Hepatocyte (in vitro differentiated cells): Measurements from ENCODE around the gene RSPRY1. TPM values are rescaled to one million over a fixed set of nuclear protein-coding genes. Genes with fewer than 3 reads are reported as not detected.

ENCODE experiments used
- DNase-seq: peaks from one replicate; pipeline ENCODE4 v3.0.0-alpha.2; 2016; ENCODE audit warnings: low spot score
- H2AFZ ChIP-seq: fragments of 200-600 bp; sonication (generic); 2 replicates; pipeline ENCODE4 v1.6.0; 2016; ENCODE audit warnings: antibody characterized with exemption, mild to moderate bottlenecking
- H3K27ac ChIP-seq: fragments of 200-600 bp; sonication (generic); 2 replicates; pipeline ENCODE4 v1.5.1; 2016; ENCODE audit warnings: mild to moderate bottlenecking
- H3K27me3 ChIP-seq: fragments of 200-600 bp; sonication (generic); 2 replicates; pipeline ENCODE4 v1.6.1; 2016
- H3K36me3 ChIP-seq: fragments of 200-600 bp; sonication (generic); replicated peaks from 2 replicates; pipeline ENCODE4 v1.5.1; 2016; ENCODE audit warnings: low read depth; ENCODE audit not compliant: insufficient read depth
- H3K4me1 ChIP-seq: fragments of 200-600 bp; sonication (generic); 2 replicates; pipeline ENCODE4 v1.5.1; 2016; ENCODE audit warnings: mild to moderate bottlenecking, moderate library complexity; ENCODE audit not compliant: insufficient read depth
- H3K4me2 ChIP-seq: fragments of 200-600 bp; sonication (generic); 2 replicates; pipeline ENCODE4 v1.6.0; 2016
- H3K4me3 ChIP-seq: fragments of 200-600 bp; sonication (generic); 2 replicates; pipeline ENCODE4 v1.5.1; 2016; ENCODE audit warnings: mild to moderate bottlenecking
- H3K79me2 ChIP-seq: fragments of 200-600 bp; sonication (generic); 2 replicates; pipeline ENCODE4 v1.6.0; 2017; ENCODE audit warnings: mild to moderate bottlenecking
- H3K9me2 ChIP-seq: fragments of 200-600 bp; sonication (generic); replicated peaks from 2 replicates; pipeline ENCODE4 v1.6.0; 2017; ENCODE audit warnings: mild to moderate bottlenecking; ENCODE audit not compliant: insufficient read depth
- H3K9me3 ChIP-seq: fragments of 200-600 bp; sonication (generic); 2 replicates; pipeline ENCODE4 v1.5.1; 2016; ENCODE audit warnings: low read depth, mild to moderate bottlenecking
- H4K20me1 ChIP-seq: fragments of 200-600 bp; sonication (generic); 2 replicates; pipeline ENCODE4 v1.6.0; 2016; ENCODE audit warnings: mild to moderate bottlenecking; ENCODE audit not compliant: insufficient read depth, poor library complexity, severe bottlenecking
- EZH2 ChIP-seq: fragments of 200-600 bp; sonication (generic); IDR thresholded peaks from 2 replicates; pipeline ENCODE4 v1.6.1; 2016; ENCODE audit warnings: antibody characterized with exemption, mild to moderate bottlenecking, borderline replicate concordance
- EZH2phosphoT487 ChIP-seq: fragments of 200-600 bp; sonication (generic); IDR thresholded peaks from one replicate; pipeline ENCODE4 v1.6.1; 2018; ENCODE audit warnings: antibody characterized with exemption, mild to moderate bottlenecking, low read depth, moderate library complexity; ENCODE audit not compliant: unreplicated experiment, severe bottlenecking
- WGBS: methylation state at CpG from one replicate; pipeline ENCODE4 v1.1.6; 2016; ENCODE audit warnings: low lambda C conversion rate; ENCODE audit errors: missing lambda C conversion rate; 5-methylcytosine and 5-hydroxymethylcytosine counted together
- polyA plus RNA-seq: library from polyadenylated mRNA; unstranded; fragments of >200 nt; fragmentation: Nextera tagmentation; extraction: Ambion mirVana; gene quantifications from 2 replicates; pipeline ENCODE4 v1.2.1, GENCODE V29; 2016
- total RNA-seq: library from RNA; depleted of rRNA; stranded (reverse); fragments of >200 nt; gene quantifications from 2 replicates; pipeline ENCODE4 v1.2.3, GENCODE V29; 2014
- TF ChIP-seq, protein P1 (sequence below): fragments of 200-600 bp; sonication (generic); IDR thresholded peaks from 2 replicates; pipeline ENCODE4 v1.5.1; 2016; ENCODE audit warnings: antibody characterized with exemption, mild to moderate bottlenecking; ENCODE audit not compliant: poor library complexity

Gene RSPRY1
- total and polyA plus RNA-seq, 2 experiments from 2014 or later = 42.3 to 57.5 TPM

DNA sequence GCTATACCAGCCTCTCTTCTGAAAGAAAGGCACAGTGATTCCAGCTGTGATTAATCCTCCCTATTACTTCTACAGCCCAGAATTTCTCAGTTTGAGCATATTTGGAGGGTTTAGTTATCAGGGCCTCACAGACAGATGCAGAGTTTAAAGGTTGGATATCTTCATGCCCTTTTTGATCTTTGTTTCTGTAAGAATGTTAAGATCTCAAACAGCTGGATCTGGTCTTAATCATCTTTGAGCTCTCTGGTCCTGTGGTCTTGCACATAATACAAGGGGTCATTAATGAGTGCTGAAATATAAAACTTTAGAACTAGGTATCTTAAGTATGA is 49.9 kb downstream of the RSPRY1 start:
- TF ChIP-seq, protein P1, sequence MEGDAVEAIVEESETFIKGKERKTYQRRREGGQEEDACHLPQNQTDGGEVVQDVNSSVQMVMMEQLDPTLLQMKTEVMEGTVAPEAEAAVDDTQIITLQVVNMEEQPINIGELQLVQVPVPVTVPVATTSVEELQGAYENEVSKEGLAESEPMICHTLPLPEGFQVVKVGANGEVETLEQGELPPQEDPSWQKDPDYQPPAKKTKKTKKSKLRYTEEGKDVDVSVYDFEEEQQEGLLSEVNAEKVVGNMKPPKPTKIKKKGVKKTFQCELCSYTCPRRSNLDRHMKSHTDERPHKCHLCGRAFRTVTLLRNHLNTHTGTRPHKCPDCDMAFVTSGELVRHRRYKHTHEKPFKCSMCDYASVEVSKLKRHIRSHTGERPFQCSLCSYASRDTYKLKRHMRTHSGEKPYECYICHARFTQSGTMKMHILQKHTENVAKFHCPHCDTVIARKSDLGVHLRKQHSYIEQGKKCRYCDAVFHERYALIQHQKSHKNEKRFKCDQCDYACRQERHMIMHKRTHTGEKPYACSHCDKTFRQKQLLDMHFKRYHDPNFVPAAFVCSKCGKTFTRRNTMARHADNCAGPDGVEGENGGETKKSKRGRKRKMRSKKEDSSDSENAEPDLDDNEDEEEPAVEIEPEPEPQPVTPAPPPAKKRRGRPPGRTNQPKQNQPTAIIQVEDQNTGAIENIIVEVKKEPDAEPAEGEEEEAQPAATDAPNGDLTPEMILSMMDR = no peak
- no peak for TF ChIP-seq EZH2
- TF ChIP-seq EZH2phosphoT487 = no peak
- H3K79me2 ChIP-seq = no peaks in the 10 kb centered on the region
- no peaks in the 10 kb centered on the region for H3K36me3 ChIP-seq
- peak overlapping the region; percentile 25 for H3K27ac ChIP-seq
- H3K4me1 ChIP-seq = no peaks in the 10 kb centered on the region
- H2AFZ ChIP-seq = no peak overlapping the region
- no peaks in the 10 kb centered on the region for H3K9me3 ChIP-seq
- no peak for DNase-seq
- H3K4me3 ChIP-seq = no peak overlapping the region
- no peak overlapping the region for H3K4me2 ChIP-seq
- no peaks in the 10 kb centered on the region for H3K9me2 ChIP-seq
- no peaks in the 10 kb centered on the region for H4K20me1 ChIP-seq
- H3K27me3 ChIP-seq = no peaks in the 10 kb centered on the region

DNA sequence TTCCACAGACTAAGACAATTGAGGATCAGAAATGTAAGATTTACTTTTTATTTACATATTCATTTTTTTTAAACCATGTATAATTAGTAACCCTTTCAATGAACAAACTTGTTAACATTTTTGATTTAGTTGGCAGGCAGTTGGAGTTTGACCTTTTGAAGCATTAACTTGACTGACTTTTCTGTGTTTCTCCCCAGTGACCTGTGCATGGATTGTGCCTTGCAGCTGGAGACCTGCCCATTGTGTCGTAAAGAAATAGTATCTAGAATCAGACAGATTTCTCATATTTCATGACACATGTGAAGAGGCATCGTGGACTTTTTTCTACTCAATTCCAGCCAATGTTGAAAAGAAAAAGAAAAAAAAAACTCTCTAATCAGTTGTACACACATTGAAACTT is 52.6 kb downstream of the RSPRY1 start:
- Histone ChIP-seq H4K20me1 (no peaks in the 10 kb centered on the region), H2AFZ (no peak overlapping the region), H3K9me2 (no peaks in the 10 kb centered on the region), H3K4me1 (no peaks in the 10 kb centered on the region), H3K4me2 (no peak overlapping the region), H3K27ac (no peak overlapping the region), H3K36me3 (no peaks in the 10 kb centered on the region), H3K27me3 (no peaks in the 10 kb centered on the region), H3K4me3 (no peak overlapping the region), H3K9me3 (no peaks in the 10 kb centered on the region), H3K79me2 (no peaks in the 10 kb centered on the region)
- DNase-seq = no peak
- no peak for TF ChIP-seq EZH2
- TF ChIP-seq EZH2phosphoT487 = no peak
- TF ChIP-seq, protein P1 = no peak
- WGBS = 71% methylated on average over 2 of the region's 2 CpGs

DNA sequence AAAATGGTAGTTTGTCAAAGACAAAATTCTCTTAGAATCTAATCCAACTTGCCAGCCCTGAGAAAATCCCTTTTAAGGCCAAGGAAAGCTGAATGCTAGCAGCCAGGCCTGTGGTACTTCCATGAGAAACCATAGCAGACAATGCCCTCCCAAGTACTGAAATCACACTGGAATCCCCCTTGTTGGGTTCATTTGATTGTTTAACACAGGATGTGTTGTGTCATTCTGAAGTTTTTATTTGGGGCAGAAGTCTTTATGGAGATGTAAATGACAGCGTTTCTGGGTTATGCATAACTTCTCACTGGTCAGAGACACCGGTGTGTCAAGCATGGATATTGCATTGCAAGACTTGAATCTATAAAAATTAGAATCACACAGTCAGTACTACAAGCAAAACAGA is 53.0 kb downstream of the RSPRY1 start:
- Histone ChIP-seq H3K36me3 (no peaks in the 10 kb centered on the region), H3K4me1 (no peaks in the 10 kb centered on the region), H3K9me2 (no peaks in the 10 kb centered on the region), H4K20me1 (no peaks in the 10 kb centered on the region), H3K4me3 (no peak overlapping the region), H3K79me2 (no peaks in the 10 kb centered on the region), H3K27me3 (no peaks in the 10 kb centered on the region), H3K9me3 (no peaks in the 10 kb centered on the region), H3K4me2 (no peak overlapping the region), H3K27ac (no peak overlapping the region), H2AFZ (no peak overlapping the region)
- 96% methylated on average over 2 of the region's 2 CpGs for WGBS
- no peak for TF ChIP-seq EZH2phosphoT487
- TF ChIP-seq, protein P1 = no peak
- no peak for TF ChIP-seq EZH2
- no peak for DNase-seq

DNA sequence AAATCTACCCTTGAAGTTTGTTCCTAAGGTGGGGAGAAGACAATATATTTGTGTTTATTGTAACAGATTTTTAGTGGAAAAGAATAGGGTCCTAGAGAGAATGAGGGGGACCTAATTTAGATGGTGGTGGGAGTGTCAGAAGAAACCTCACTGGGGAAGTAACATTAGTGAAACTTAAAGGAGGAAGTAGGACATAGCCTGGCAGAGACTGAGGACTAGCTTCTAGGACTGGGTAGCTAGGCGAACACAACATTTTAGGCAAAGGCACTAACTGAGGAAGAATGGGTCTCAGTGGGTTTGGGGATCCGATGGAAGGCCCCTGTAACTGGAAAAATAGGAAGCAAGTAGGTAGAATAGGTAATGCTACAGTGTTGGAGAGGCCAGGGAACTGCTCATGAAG is 54.7 kb downstream of the RSPRY1 start:
- Histone ChIP-seq H3K27me3 (no peaks in the 10 kb centered on the region), H3K4me2 (no peak overlapping the region), H3K4me1 (peaks cover under 1% of the 10 kb centered on the region), H3K79me2 (peaks cover 2% of the 10 kb centered on the region), H3K36me3 (no peaks in the 10 kb centered on the region), H4K20me1 (no peaks in the 10 kb centered on the region), H3K27ac (no peak overlapping the region), H3K4me3 (no peak overlapping the region), H3K9me3 (no peaks in the 10 kb centered on the region), H2AFZ (no peak overlapping the region), H3K9me2 (no peaks in the 10 kb centered on the region)
- DNase-seq = no peak
- TF ChIP-seq, protein P1 = no peak
- TF ChIP-seq EZH2 = no peak
- no peak for TF ChIP-seq EZH2phosphoT487
- WGBS = 100% methylated on average over 2 of the region's 2 CpGs
